Lung (tissue), 13 donors: Measurements from ENCODE around the gene ANKHD1. TPM values are rescaled to one million over a fixed set of nuclear protein-coding genes. Genes with fewer than 3 reads are reported as not detected.

Experiments used
- ATAC-seq: fragments of 200-7000 bp; cut with Tn5 transposase; one replicate; pipeline ENCODE4 v1.9.1; 2020; ENCODE audit warnings: moderate number of reproducible peaks; ENCODE audit not compliant: insufficient read depth, low FRiP score
- DNase-seq, 3 donors: peaks; one replicate each; pipeline ENCODE4 v3.0.0-alpha.2; 2013 to 2017
- H3K27ac ChIP-seq, 2 donors: one replicate each; pipeline ENCODE4 v1.5.1; 2013; ENCODE audit warnings: mild to moderate bottlenecking in 2 of 2, moderate library complexity in 2 of 2, control low read depth in 1 of 2, inconsistent platforms in 1 of 2, low read depth in 1 of 2, low read length in 1 of 2
- H3K27me3 ChIP-seq, 3 donors: one replicate each; pipeline ENCODE4 v1.5.1; 2013; ENCODE audit warnings: low read length in 2 of 3; ENCODE audit not compliant: control insufficient read depth in 3 of 3, insufficient read depth in 3 of 3
- H3K36me3 ChIP-seq, 4 donors: one replicate each; pipeline ENCODE4 v1.5.1; 2013; ENCODE audit warnings: low read length in 4 of 4, mild to moderate bottlenecking in 1 of 4, moderate library complexity in 1 of 4; ENCODE audit not compliant: control insufficient read depth in 4 of 4, insufficient read depth in 4 of 4
- H3K4me1 ChIP-seq, 5 donors: one replicate each; pipeline ENCODE4 v1.5.1; 2013; ENCODE audit warnings: low read length in 5 of 5, mild to moderate bottlenecking in 2 of 5, moderate library complexity in 1 of 5; ENCODE audit not compliant: control insufficient read depth in 5 of 5, insufficient read depth in 5 of 5
- H3K4me3 ChIP-seq: one replicate; pipeline ENCODE4 v1.5.1; 2013; ENCODE audit warnings: mild to moderate bottlenecking, control low read depth, moderate library complexity
- H3K9ac ChIP-seq, 2 donors: one replicate each; pipeline ENCODE4 v1.5.1; 2013; ENCODE audit warnings: low read length in 2 of 2, control low read depth in 1 of 2; ENCODE audit not compliant: insufficient read depth in 1 of 2
- H3K9me3 ChIP-seq, 4 donors: one replicate each; pipeline ENCODE4 v1.5.1; 2013; ENCODE audit warnings: low read length in 3 of 4, mild to moderate bottlenecking in 1 of 4, moderate library complexity in 1 of 4; ENCODE audit not compliant: control insufficient read depth in 4 of 4, insufficient read depth in 3 of 4
- WGBS, 2 donors: extraction: QIAGEN DNeasy Blood & Tissue Kit; methylation state at CpG; one replicate each; pipeline ENCODE4 v1.1.7; 2013; 5-methylcytosine and 5-hydroxymethylcytosine counted together
- polyA plus RNA-seq, 2 donors: library from polyadenylated mRNA; stranded (reverse); fragments of 200-250 nt; gene quantifications; one replicate each; pipeline ENCODE4 v1.2.1, GENCODE V29; 2013
- small RNA-seq: library from RNA; depleted of rRNA; stranded (forward); fragments of <200 nt; gene quantifications from one replicate; pipeline ENCODE3, GENCODE V24; 2014; ENCODE audit warnings: low replicate concordance
- total RNA-seq, 2 donors: library from RNA; depleted of rRNA in 1 of 2; stranded (reverse); fragments of >200 nt in 1 of 2; gene quantifications; one replicate each; pipeline ENCODE4 v1.2.1, GENCODE V29; 2014 to 2021
- TF ChIP-seq, protein P1 (sequence below): IDR thresholded peaks from 2 replicates; pipeline ENCODE4 v1.5.1; 2012; ENCODE audit warnings: mild to moderate bottlenecking; ENCODE audit errors: control extremely low read depth, extremely low read depth
- donor health status: control.
- donor health status: control.
- donor health status: Bipolar disorder and iron deficiency.
- donor health status: healthy.
- donor health status: DM: yes; HTN: yes; CAD: no.

ANKHD1 gene
- total and polyA plus RNA-seq, 4 donors = 53.0 to 200 (median 90.8) TPM

DNA sequence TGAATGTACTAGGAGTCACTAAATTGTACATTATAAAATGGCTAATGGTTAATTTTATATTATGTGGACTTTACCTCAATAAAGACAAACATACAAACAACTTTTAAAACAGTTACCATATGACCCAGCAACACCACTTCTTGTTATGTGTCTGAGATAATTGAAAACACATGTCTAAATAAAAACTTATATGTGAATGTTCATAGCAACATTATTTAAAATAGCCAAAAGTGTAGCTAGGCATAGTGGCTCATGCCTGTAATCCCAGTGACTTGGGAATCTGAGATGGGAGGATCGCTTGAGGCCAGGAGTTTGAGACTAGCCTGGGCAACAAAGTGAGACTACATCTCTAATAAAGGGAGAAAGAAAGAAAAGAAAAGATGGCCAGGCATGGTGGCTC, 185.9 kb downstream of the ANKHD1 start:
- 100% methylated on average over 1 of the region's 1 CpG for WGBS, 2 donors
- Histone ChIP-seq H3K27me3 (no peaks in the 10 kb centered on the region), H3K9me3 (no peaks in the 10 kb centered on the region), H3K4me3 (no peak overlapping the region), H3K9ac (no peak overlapping the region), H3K36me3 (no peaks in the 10 kb centered on the region), H3K4me1 (peaks cover 0 to 19% (median under 1%) of the 10 kb centered on the region in 5 donors), H3K27ac (no peak overlapping the region)
- DNase-seq (no peak), ATAC-seq (no peak)
- TF ChIP-seq, protein P1, sequence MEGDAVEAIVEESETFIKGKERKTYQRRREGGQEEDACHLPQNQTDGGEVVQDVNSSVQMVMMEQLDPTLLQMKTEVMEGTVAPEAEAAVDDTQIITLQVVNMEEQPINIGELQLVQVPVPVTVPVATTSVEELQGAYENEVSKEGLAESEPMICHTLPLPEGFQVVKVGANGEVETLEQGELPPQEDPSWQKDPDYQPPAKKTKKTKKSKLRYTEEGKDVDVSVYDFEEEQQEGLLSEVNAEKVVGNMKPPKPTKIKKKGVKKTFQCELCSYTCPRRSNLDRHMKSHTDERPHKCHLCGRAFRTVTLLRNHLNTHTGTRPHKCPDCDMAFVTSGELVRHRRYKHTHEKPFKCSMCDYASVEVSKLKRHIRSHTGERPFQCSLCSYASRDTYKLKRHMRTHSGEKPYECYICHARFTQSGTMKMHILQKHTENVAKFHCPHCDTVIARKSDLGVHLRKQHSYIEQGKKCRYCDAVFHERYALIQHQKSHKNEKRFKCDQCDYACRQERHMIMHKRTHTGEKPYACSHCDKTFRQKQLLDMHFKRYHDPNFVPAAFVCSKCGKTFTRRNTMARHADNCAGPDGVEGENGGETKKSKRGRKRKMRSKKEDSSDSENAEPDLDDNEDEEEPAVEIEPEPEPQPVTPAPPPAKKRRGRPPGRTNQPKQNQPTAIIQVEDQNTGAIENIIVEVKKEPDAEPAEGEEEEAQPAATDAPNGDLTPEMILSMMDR = no peak

- Histone ChIP-seq H3K4me3 (no peak overlapping the region), H3K36me3 (no peaks in the 10 kb centered on the region), H3K9me3 (no peaks in the 10 kb centered on the region), H3K27me3 (no peaks in the 10 kb centered on the region), H3K4me1 (peaks cover 0 to 19% (median 3%) of the 10 kb centered on the region in 5 donors), H3K9ac (peak overlapping the region in 1 of 2 donors; percentile 42), H3K27ac (no peak overlapping the region)
- TF ChIP-seq, protein P1 = no peak
- ATAC-seq (no peak), DNase-seq (peak in 2 of 3 donors; percentile 64 to 82)
- 23 to 32% methylated on average over 5 of the region's 5 CpGs for WGBS, 2 donors
Observed at GRCh38 chr5:140588311-140589070, 186.9 kb downstream of the ANKHD1 start.

Small RNA genes lying within 50 kb of the gene (small RNA-seq; reads per million reads assigned to genes)
- gene RF00279 = not detected
- gene RF00443 = not detected
- gene RNU4-14P = not detected

Other genes with a start within 250 kb of the ANKHD1 start
- 100 to 1,000 TPM in 1 of 2 donors, 10 to 100 TPM in 1; 37.1 to 101 TPM for gene CYSTM1, start 226.6 kb upstream of the ANKHD1 start, total RNA-seq
- gene CYSTM1, start 226.6 kb upstream of the ANKHD1 start, polyA plus RNA-seq = 100 to 1,000 TPM; 114 to 274 TPM
- gene PFDN1, start 98.7 kb upstream of the ANKHD1 start, total RNA-seq = 10 to 100 TPM; 42.0 to 45.3 TPM
- 100 to 1,000 TPM in 1 of 2 donors, 10 to 100 TPM in 1; 57.9 to 108 TPM for gene PFDN1, start 98.7 kb upstream of the ANKHD1 start, polyA plus RNA-seq
- 10 to 100 TPM; 13.0 to 27.1 TPM for gene HBEGF, start 55.2 kb upstream of the ANKHD1 start, total RNA-seq
- 10 to 100 TPM; 16.3 to 20.5 TPM for gene HBEGF, start 55.2 kb upstream of the ANKHD1 start, polyA plus RNA-seq
- gene SLC4A9, start 41.6 kb upstream of the ANKHD1 start, total RNA-seq = under 1 TPM; 0.11 to 0.18 TPM
- gene SLC4A9, start 41.6 kb upstream of the ANKHD1 start, polyA plus RNA-seq = under 1 TPM; 0.05 to 0.06 TPM
- 10 to 100 TPM in 1 of 2 donors, 1 to 10 TPM in 1; 5.2 to 13.3 TPM for gene EIF4EBP3, start 145.8 kb downstream of the ANKHD1 start, total RNA-seq
- gene EIF4EBP3, start 145.8 kb downstream of the ANKHD1 start, polyA plus RNA-seq = 10 to 100 TPM; 27.6 to 69.5 TPM
- 10 to 100 TPM; 14.0 to 36.0 TPM for gene SRA1, start 155.6 kb downstream of the ANKHD1 start, total RNA-seq
- gene SRA1, start 155.6 kb downstream of the ANKHD1 start, polyA plus RNA-seq = 10 to 100 TPM; 37.7 to 45.5 TPM
- 10 to 100 TPM; 31.6 to 36.1 TPM for gene APBB3, start 162.8 kb downstream of the ANKHD1 start, total RNA-seq
- gene APBB3, start 162.8 kb downstream of the ANKHD1 start, polyA plus RNA-seq = 10 to 100 TPM; 24.7 to 25.5 TPM
- 10 to 100 TPM; 10.7 to 94.4 TPM for gene SLC35A4, start 163.0 kb downstream of the ANKHD1 start, total RNA-seq
- 10 to 100 TPM; 41.0 to 91.5 TPM for gene SLC35A4, start 163.0 kb downstream of the ANKHD1 start, polyA plus RNA-seq
- gene CD14, start 231.3 kb downstream of the ANKHD1 start, total RNA-seq = 10 to 100 TPM; 57.9 to 86.0 TPM
- gene CD14, start 231.3 kb downstream of the ANKHD1 start, polyA plus RNA-seq = 100 to 1,000 TPM in 1 of 2 donors, 10 to 100 TPM in 1; 74.5 to 357 TPM
- 10 to 100 TPM in 1 of 2 donors, 1 to 10 TPM in 1; 9.0 to 14.9 TPM for gene TMCO6, start 237.6 kb downstream of the ANKHD1 start, total RNA-seq
- 10 to 100 TPM; 13.2 to 25.8 TPM for gene TMCO6, start 237.6 kb downstream of the ANKHD1 start, polyA plus RNA-seq
- gene NDUFA2, start 245.8 kb downstream of the ANKHD1 start, total RNA-seq = 10 to 100 TPM; 35.4 to 57.9 TPM
- 100 to 1,000 TPM; 133 to 365 TPM for gene NDUFA2, start 245.8 kb downstream of the ANKHD1 start, polyA plus RNA-seq
- gene IK, start 246.0 kb downstream of the ANKHD1 start, total RNA-seq = 100 to 1,000 TPM in 1 of 2 donors, 10 to 100 TPM in 1; 85.3 to 104 TPM
- gene IK, start 246.0 kb downstream of the ANKHD1 start, polyA plus RNA-seq = 10 to 100 TPM; 58.3 to 95.7 TPM